Fibroblast of upper back skin (primary cell): ENCODE data around the gene SDS.

Source experiments
- DNase-seq: peaks from one replicate; pipeline ENCODE4 v3.0.0-alpha.2; 2013

The SDS gene

DNA sequence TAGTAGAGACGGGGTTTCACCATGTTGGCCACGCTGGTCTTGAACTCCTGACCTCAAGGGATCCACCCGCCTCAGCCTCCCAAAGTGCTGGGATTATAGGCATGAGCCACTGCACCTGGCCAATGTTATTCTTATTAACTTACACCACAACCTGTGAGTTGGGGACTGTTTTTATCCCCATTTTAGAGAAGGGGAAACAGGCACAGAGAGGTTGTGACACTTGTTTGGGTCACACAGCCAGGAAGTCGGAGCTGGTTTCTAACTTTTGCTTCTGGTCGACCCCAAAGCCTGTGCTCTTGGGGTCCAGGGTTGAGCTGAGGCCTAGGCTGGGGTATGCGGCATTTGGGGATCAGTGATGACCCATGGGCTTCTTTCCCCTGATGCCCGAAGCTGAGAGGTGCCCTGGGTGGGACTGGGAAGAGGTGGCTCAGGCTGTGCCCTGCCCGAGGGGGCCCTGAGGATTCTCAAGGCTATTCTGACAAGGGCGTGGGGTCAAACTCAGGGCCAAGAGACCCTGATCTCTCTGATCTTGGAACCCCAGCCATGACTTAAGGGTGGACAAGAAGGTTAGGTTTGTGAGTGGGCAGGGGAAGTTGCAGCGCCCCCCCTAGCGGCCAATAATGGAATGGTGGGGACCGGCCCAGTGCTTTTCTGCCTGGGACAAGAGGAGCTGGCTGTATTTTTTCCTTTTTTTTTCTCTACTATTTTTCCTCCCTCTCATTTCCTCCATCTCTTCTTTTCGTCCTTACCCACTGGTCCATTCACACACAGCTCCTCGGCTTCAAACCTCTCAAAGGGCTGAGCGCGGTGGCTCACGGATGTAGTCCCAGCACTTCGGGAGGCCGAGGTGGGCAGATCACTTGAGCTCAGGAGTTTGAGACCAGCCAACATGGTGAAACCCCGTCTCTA, 21.5 kb upstream of the SDS start:
- peak; percentile 37 for DNase-seq

DNA sequence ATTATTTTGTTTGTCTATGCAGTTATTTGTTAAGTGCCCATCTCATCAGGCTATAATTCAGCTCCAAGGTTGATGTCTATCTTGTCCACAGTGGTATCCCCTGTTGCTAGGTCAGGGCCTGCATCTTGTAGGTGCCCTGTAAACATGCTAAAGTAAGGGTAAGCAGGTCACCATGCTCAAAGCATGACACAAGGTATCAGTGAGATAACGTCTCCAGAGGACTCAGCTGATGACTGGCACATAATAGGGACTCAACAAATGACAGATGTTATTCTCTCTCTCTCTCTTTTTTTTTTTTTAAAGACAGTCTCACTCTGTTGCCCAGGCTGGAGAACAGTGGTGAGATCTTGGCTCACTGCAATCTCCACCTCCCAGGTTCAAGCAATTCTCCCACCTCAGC, 20.8 kb upstream of the SDS start:
- DNase-seq: no peak

DNA sequence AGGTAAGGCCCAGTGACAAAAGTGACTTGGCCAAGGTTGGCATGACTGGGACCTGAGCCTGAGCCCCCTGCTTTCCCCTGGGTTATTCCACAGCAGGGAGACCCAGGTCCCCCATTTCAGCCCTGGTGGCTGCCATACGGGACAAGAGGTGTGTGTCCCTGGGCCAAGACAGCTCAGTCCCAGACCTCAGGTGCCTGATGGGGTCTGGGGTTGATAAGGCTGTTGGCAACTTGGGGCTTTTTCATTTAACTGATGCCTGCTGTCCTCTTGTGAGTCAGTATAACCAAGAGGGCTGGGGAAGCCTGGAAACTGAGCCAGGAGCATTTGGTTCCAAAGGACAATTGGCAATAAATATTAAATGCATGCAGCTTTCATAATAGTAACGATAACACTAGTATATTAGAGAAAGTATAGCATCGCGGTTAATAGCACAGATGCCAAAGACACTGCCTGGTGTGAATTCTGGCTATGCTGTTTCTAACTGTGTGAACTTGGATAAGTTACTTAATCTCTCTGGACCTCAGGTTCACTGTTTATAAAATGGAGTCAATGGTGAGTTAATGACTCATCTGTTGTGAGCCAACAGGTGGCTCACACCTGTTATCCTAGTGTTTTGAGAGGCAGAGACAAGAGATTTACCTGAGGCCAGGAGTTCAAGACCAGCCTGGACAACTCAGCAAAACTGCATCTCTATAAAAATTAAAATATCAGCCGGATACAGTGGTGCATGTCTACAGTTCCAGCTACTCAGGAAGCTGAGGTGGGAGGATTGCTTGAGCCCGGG, 19.4 kb upstream of the SDS start:
- no peak for DNase-seq

DNA sequence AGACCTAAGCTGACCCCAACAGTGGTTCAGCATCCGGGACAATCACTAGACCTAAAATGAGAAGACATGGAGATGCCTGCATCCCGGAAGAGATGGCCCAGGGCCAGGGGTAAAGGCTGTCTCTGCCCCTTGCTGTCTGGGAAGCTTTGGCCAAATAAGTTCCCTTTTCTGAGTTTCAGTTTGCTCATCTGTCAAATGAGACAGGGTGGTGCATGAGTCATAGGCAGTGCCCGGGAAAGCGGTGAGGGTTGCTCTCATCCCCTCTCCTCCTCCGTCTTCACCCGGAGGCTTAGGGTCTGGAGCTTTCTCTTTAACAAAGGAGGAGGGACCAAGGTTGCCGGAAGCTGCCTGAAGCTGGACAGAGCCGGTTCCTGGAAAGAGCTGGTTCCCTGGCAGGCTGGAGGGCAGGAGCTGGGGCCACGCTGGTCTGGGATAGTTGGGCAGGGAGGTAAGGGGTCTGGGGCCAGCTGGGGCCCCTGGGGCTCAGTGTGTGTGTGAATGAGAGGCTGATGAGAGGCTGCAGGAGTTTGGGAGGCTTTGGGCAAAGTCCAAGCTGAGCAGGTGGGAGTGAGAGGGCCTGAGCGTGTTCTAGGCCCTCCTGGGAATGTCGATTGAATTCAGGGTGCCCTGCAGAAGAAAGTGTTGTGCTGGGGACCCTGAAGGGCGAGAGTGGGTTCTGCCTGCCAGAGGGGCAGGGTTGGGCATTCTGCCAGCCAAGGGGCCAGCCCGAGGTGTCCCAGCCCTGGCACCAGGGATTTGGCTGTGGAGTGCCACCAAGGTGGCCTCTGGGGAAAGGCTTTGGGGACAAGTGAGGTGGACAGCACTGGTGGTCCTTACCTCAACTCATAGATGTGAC, 18.6 kb upstream of the SDS start, which contains the start of gene SDSL:
Gene SDSL, plus strand, starts transcription at position 351 of the 856 bp plus-strand sequence. CDS start 5,603 bp downstream, outside the sequence.
- DNase-seq: peak; percentile 80

DNA sequence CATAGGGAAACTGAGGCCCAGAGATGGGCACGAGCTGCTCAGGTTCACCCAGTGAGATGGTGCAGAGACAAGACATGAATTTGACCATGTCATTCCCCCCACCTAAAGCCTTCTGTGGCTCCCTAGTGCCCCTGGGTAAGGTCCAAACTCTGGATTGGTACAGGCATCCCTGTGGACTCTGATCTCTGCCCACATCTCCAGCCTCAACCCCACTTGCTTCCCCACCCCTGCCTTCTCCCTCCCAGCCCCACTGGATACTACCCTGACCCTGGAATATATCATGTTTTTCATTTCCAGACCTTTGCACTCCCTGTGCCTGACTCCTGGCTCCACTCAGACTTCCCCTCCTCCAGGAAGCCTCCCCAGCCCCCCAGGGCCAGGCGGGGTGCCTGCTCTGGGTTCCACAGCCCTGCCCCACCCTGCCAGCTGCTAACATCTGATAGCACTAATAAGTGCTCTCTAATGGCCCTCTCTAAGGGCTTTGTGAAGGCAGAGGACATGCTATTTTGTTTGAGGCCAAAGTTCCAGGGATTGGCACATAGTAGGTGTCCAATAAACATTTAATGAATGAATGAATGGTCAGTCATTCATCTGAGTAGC, 17.4 kb upstream of the SDS start:
- no peak for DNase-seq

DNA sequence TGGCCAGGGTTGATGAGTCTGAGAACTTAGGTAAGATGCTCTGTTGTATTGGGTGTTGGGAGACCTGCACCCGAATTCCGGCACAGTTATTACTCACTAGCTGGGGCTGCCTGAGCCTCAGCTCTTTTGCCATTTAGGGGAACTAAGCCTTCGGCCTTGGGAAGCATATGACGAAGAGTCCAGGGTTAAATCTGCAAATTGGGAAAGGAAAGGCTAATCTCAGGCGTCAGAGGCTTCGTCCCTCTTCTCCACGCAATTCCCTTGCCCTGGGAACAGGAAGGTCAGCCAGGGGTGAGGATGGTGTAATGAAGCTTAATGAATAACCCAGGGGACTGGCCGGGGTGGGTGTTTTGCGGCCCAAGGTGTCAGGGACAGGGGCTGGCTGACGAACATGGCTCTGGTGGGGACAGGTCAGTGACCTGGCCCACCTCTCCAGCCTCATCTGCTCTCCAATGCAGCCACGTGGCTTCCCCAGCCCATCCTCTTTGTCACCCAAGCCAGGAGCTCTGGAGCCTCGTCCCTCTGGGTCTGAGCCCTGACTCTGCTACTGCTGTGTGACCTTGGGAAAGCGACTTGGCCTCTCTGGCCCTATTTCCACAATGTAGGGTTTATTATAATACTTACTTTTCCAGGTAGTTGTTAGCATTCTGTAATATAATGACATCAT, 14.7 kb upstream of the SDS start:
- no peak for DNase-seq

DNA sequence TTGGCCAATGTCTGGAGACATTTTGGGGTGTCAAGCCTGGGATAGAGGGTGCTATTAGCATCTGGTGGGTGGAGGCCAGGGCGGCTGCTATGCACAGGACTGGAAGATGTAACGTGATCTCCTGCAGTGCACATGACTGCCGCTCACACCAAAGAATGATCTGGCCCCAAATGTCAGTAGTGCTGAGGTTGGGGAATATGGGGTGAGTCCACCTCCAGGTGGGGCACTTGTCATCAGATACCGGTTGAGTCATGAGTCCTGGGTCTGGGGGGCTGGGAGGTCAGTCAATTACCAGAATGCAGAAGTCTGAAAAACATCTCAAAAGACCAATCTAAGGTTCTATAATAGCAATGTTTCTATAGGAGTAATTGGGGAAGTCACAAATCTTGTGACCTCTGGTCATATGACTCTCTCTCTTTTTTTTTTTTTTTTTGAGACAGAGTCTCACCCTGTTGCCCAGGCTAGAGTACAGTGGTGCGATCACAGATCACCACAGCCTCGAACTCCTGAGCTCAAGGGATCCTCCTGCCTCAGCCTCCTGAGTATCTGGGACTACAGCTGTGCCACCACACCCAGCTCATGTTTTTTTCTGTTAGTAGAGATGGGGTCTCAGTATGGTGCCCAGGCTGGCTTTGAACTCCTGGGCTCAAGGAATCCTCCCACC, 12.5 kb upstream of the SDS start:
- no peak for DNase-seq

DNA sequence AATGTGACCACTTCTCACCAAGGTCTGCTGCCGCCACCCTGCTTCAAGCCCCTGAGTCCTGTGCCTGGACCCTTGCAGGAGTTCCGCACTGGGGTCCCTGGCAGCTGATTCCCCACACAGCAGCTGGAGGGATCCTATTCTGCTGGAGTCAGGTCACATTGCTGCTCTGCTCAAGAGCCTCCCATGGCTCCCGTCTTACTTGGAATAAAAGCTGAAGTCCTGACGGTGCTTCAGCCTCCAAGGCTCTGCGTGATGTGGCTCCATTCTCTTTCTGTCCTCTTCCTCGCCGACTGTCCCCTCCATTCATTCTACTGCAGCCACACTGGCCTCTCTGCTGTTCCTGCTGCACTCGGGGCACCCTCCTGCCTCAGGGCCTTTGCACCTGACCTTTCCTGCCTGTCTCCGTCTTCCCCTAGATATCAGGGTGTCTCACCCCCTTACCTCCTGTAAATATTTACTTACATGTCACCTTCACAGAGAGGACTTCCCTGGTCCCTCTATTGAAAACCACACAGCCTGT, 10.9 kb upstream of the SDS start:
- no peak for DNase-seq

DNA sequence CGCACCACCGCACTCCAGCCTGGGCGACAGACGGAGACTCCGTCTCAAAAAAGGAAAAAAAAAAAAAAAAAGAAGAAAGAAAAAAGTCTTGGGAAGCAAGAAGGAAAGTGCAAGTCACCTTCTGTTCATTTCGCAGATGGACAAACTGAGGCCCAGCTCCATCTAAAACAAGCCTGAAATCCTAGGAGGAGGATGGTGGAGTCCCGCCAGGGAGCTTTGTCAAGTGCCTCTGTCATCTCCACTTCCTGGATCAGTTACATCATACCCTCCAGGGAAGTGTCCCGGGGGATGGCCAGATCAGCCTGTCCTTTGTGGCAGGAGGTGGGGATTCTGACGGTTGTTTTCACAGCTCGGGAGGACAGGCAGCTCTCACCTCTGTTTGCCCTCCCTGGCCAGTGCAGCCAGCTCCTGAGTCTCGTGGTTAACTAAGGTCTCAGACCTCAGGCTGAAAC, 9.8 kb upstream of the SDS start:
- DNase-seq: peak; percentile 6

DNA sequence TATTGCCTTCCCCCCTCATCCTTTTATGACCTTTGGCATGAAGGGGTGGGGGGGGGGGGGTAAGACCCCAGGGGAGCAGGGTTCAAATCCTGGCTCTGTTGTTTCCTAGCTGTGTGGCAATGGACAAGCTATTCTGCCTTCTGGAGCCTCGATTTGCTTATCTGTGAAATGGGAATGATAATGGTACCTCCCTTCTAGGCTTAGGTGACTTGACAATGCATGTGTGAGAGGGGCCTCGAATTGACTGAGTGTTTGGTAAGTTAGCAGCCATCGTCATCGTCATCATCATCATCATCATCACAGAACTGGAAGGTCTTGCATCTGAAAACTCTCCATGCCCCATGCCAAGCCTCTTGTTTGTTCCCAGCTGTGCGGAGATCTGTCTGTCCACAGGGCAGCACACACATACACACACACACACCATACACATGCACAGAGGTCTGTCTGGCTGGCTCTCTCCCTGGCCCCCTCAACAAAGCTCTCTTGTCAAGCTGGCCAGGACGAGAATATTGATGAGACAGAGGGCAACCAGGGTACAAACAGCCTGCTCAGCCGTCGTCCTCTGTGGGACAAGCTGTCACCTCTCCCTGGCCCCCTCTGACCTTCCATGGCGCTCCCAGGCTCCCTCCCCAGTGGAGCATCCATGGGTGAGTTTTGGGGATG, 5.9 kb upstream of the SDS start:
- DNase-seq: no peak

DNA sequence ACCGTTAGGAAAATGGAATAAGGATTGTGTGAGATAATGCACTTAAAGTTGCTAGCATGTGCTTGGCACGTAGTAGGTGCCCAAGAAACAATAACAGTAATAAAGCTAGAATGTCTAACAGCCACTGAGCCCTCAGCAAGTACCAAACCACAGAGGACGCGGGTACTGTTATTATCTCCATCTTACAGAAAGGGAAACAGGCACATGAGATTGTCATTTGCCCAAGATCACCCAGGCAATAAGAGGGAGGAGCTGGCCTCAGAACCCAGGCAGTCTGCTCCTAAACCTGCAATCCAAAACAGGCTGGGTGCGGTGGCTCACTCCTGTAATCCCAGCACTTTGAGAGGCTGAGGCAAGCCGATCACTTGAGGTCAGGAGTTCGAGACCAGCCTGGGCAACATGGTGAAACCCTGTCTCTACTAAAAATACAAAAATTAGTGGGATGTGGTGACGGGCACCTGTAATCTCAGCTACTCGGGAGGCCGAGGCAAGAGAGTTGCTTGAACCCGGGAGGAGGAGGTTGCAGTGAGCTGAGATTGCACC, 5.1 kb upstream of the SDS start:
- DNase-seq: no peak

DNA sequence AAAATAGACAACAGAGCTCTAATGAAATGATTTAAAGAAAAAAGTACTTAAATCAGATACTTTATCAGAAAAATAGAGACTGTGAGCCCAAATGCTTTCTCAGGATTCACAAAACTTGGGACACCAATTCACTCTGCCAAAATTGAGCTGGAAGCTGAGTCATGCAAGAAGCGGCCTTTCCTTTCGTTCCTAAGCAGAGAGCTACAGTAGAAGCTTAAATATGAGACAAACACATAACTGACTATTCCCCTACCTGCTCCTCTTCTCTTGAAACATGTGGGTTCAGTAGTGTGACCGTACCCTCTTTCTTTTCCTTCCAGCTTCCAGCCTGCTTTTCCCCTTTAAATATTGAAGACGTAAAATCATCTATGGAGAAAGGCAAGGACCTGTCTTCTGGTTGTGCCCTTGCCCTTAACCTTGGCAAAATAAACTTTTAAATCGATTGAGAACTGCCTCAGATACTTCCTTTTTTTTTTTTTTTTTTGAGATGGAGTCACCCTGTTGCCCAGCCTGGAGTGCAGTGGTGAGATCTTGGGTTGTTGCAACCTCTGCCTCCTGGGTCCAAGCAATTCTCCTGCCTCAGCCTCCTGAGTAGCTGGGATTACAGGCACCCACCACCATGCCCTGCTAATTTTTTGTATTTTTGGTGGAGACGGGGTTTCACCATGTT, 4.4 kb upstream of the SDS start:
- DNase-seq: peak; percentile 46

DNA sequence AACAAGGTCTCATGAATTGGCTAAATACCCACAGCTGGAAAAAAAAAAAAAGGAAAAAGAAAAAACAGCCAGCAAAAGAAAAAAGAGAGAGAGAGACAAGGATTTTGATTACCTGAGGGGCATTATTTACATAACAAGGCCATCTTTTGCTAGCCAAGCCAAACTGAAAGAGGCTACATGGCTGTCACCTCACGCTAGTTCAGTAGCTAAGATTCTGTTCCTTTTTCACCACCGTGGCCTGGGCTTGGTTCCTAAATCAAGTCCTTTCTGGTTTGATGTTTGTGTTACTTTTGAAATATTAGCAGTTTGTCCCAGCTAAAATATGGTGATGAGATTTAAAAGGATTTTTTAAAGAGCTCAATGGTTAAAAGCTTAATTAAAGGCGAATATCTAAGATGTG, 2.0 kb upstream of the SDS start:
- DNase-seq: no peak

DNA sequence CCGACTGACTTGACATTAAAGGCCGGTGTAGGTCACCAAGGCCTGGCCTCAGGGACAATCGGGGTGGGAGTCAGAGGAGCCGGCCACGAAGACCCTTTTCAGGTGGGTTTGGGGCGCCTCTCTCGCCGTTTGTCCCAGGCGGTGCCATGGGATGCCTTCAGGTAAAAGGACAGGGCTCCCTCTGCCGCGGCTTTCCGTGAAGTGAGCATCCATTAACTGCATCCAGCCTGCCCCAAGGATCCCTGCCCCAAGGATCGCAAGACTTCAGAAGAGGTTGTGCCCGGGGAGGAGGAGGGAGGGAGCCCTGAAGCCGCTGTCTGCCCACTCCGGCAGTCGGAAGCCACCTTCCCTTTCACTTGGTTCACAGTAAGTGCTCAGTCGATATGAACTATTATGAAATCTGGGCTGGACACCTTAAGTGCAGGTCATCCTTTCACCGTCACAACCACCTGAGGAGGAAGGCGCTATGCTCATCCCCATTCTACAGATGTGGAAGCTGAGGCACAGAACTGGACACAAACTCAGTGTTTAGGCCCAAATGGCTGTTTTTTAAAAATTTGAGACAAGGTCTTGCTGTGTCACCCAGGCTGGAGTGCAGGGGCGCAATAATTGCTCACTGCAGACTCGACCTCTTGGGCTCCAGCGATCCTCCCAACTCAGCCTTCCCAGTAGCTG, 964 bp downstream of the SDS start:
- DNase-seq: no peak

DNA sequence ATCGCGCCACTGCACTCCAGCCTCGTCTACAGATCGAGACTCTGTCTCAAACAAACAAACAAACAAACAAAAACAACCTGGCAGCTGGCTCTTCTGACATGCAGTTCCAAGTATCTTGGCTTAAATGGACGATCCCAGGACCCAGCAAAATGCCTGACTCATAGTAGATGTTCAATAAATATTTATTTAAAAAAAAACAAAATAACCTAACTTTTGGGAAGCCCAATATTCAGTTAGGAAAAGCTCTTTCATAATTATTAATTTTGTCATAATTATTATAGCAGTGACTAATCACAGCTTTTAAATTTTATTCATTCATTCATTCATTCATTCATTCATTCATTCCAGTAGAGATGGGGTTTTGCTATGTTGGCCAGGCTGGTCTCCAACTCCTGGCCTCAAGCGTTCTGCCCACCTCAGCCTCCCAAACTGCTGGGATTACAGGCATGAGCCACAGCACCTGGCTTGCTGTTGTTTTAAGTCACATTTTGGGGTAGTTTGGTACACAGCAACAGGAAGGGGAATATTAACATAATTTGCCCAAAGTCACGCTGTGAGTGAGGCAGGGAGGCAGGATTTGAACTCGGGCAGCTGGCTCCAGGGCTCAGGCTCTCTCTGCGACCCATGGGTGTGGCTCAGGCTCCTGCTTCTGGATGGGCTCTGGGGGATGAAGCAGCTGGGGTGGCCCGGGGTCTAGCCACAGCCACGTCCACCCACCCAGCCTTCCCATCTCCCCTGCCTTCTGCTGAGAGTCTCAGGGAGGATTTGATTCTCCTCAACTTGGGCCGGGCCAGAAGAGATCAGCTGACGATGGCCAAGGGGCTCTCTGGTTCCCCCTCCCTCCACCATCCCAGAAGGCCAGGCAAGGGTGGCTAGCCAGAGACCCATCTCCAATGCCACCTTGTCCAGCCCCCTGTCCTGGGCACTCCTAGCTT, 2.4 kb downstream of the SDS start:
- no peak for DNase-seq

DNA sequence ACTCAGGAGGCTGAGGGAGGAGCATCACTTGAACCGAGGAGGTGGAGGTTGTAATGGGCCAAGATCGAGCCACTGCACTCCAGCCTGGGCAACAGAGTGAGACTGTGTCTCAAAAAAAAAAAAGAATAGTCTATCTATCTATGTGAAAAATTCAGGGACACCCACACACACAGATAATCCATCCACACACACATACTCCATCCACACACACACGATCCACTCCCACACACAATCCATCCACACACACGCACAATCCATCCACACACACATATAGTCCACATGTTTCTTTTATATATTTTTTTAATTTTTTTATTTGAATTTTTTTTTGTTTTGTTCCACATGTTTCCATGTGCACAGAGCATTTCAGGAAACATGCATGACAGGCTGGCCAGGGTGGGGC, 3.3 kb downstream of the SDS start:
- no peak for DNase-seq

DNA sequence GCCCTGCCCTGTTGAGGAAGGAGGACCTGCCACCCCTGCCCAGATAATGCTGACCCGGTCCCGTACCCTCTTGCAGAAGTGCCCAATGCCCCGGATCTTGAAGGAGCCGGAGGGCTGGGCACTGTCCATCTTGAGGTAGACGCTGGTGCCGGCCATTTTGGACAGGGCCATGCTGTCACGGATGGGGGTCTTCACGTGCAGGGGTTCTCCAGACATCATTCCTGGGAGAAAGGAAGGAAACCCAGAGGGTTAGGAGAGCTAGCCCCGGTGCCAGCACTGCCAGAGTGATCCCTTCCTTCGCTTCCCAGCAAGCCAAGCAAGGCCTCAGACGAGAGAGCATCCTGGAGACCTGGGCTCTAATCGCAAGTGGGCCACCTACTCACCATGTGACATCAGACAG, 4.2 kb downstream of the SDS start:
- no peak for DNase-seq
